ENCODE results near the gene ITGB7. TPM values are rescaled to one million over a fixed set of nuclear protein-coding genes. Genes with fewer than 3 reads are reported as not detected.

ITGB7 gene
- total RNA-seq, 1 experiment from 2014 or later, result 0.98 TPM

GRCh38 chr12:53201639-53202038 is 5.4 kb downstream of the ITGB7 start:
- ChIA-PET POLR2A (interaction anchor here (0.5 kb wide), 1 partner anchor 291 kb away, joined by 4 read pairs; no protein-coding TSS in a partner anchor), CTCF (no interaction called here)
- intact Hi-C loops (cut with micrococcal nuclease; ENCODE audit: unreplicated experiment), result no loop called here
- in situ Hi-C loops (cut with HindIII; ENCODE audit: low pct_unique_long_range_greater_than_20kb, low sequenced_read_pairs), result no loop called here
- ATAC-seq (no peak), DNase-seq (ENCODE audit: low read depth, low spot score) (no peak)
- Histone ChIP-seq H3K9me3 (ENCODE audit: control insufficient read depth, insufficient read depth, low read depth, low read length) (no peaks in the 10 kb centered on the region), H3K4me1 (ENCODE audit: control insufficient read depth, insufficient read depth, low read length) (no peaks in the 10 kb centered on the region), H3K27ac (ENCODE audit: low read length) (no peak overlapping the region), H3K36me3 (ENCODE audit: control insufficient read depth, insufficient read depth, low read length) (no peaks in the 10 kb centered on the region), H3K27me3 (ENCODE audit: control insufficient read depth, insufficient read depth, low read length) (no peaks in the 10 kb centered on the region), H3K4me3 (ENCODE audit: low read depth in 2 of 2, low read length in 2 of 2) (no peak overlapping the region)
- no peak for TF ChIP-seq SIN3A (IDR thresholded peaks at IDR 0.05; ENCODE audit: borderline replicate concordance, insufficient read depth, low read depth, low read length)
- no peak for TF ChIP-seq POLR2AphosphoS5 (IDR thresholded peaks at IDR 0.05; ENCODE audit: low read depth, low read length)
- no peak for TF ChIP-seq TCF7L2 (IDR thresholded peaks at IDR 0.05; ENCODE audit: low read depth, low read length)
- TF ChIP-seq REST (IDR thresholded peaks at IDR 0.05; ENCODE audit: insufficient read depth in 1 of 2, low read depth in 2 of 2, low read length in 1 of 2), result no peak
- TF ChIP-seq CTCF (IDR thresholded peaks at IDR 0.05), result no peak
- no TSS peak for BruUV-seq (replicated peaks)

DNA sequence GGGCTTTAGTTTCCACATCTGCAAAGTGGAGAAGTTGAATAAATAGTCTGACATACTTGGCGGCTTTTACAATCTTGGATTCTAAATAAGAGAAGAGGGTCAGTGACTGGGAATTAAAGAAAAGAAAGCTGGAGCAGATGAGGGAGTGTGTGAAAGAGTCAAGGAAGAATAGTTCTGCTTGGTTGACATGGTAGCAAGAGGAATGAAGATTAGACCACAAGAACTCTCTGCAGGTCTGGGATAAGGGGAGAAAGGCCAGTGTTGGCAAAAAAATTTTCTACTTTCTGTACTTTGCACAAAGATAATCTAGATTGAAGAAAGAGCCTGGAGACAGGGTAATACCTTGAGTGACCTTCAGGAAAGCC is 5.9 kb downstream of the ITGB7 start:
- no peak overlapping the region for H3K4me3 ChIP-seq (ENCODE audit: low read depth in 2 of 2, low read length in 2 of 2)
- ATAC-seq, result no peak
- POLR2A ChIA-PET, result interaction anchor here (0.5 kb wide), 1 partner anchor 291 kb away, joined by 4 read pairs; no protein-coding TSS in a partner anchor
- no peak for DNase-seq (ENCODE audit: low read depth, low spot score)
- no peak for TF ChIP-seq REST (IDR thresholded peaks at IDR 0.05; ENCODE audit: insufficient read depth in 1 of 2, low read depth in 2 of 2, low read length in 1 of 2)
- no peak for TF ChIP-seq TCF7L2 (IDR thresholded peaks at IDR 0.05; ENCODE audit: low read depth, low read length)
- no peak for TF ChIP-seq SIN3A (IDR thresholded peaks at IDR 0.05; ENCODE audit: borderline replicate concordance, insufficient read depth, low read depth, low read length)
- no peak for TF ChIP-seq POLR2AphosphoS5 (IDR thresholded peaks at IDR 0.05; ENCODE audit: low read depth, low read length)
- TF ChIP-seq CTCF (IDR thresholded peaks at IDR 0.05), result no peak
- H3K9me3 ChIP-seq (ENCODE audit: control insufficient read depth, insufficient read depth, low read depth, low read length), result no peaks in the 10 kb centered on the region
- H3K27me3 ChIP-seq (ENCODE audit: control insufficient read depth, insufficient read depth, low read length), result no peaks in the 10 kb centered on the region
- H3K4me1 ChIP-seq (ENCODE audit: control insufficient read depth, insufficient read depth, low read length), result no peaks in the 10 kb centered on the region
- CTCF ChIA-PET, result no interaction called here
- no peaks in the 10 kb centered on the region for H3K36me3 ChIP-seq (ENCODE audit: control insufficient read depth, insufficient read depth, low read length)
- no TSS peak for BruUV-seq (replicated peaks)
- H3K27ac ChIP-seq (ENCODE audit: low read length), result no peak overlapping the region
- in situ Hi-C loops (cut with HindIII; ENCODE audit: low pct_unique_long_range_greater_than_20kb, low sequenced_read_pairs), result no loop called here
- intact Hi-C loops (cut with micrococcal nuclease; ENCODE audit: unreplicated experiment), result no loop called here

Data from Panc1 (cell line).